MCF 10A (cell line): Measurements from ENCODE around the gene TRAPPC12. TPM values are rescaled to one million over a fixed set of nuclear protein-coding genes. Genes with fewer than 3 reads are reported as not detected.
"Not testable (repeated sequence)": the region's sequence is repeated elsewhere in the genome, so short reads cannot be mapped to it uniquely, and the experiment has no call there.

ENCODE experiments used
- BruUV-seq: library from RNA; stranded (reverse); fragments of 400-500 nt; replicated peaks from 2 replicates; lab custom pipeline; 2021; lab: Mats Ljungman, UMichigan
- CTCF ChIA-PET: fragments of 300-600 bp; sonication (Branson Sonifier 250); formaldehyde crosslinking; extraction: SDS; loops from one replicate; lab custom pipeline; 2021; ENCODE audit warnings: antibody characterized with exemption, inconsistent platforms; lab: Yijun Ruan, JAX
- POLR2A ChIA-PET: fragments of 300-600, 350-650 bp; sonication (Branson Sonifier 250); formaldehyde crosslinking; extraction: SDS; loops from one replicate; lab custom pipeline; 2020; ENCODE audit warnings: antibody characterized with exemption, inconsistent platforms; lab: Yijun Ruan, JAX
- DNase-seq: peaks from one replicate; pipeline ENCODE4 v3.0.0-alpha.2; 2018; ENCODE audit not compliant: unreplicated experiment
- H3K27ac Mint-ChIP-seq: one replicate; pipeline ENCODE4 v1.8.0; 2022; ENCODE audit warnings: mild to moderate bottlenecking, low read depth, mixed read lengths; ENCODE audit not compliant: unreplicated experiment
- H3K27me3 Mint-ChIP-seq: one replicate; pipeline ENCODE4 v1.8.0; 2022; ENCODE audit warnings: mixed read lengths; ENCODE audit not compliant: insufficient read depth, unreplicated experiment
- H3K36me3 Mint-ChIP-seq: one replicate; pipeline ENCODE4 v1.8.0; 2022; ENCODE audit warnings: mild to moderate bottlenecking, moderate library complexity, mixed read lengths; ENCODE audit not compliant: insufficient read depth, unreplicated experiment
- H3K4me1 Mint-ChIP-seq: one replicate; pipeline ENCODE4 v1.8.0; 2022; ENCODE audit warnings: mixed read lengths; ENCODE audit not compliant: insufficient read depth, unreplicated experiment
- H3K4me3 Mint-ChIP-seq: one replicate; pipeline ENCODE4 v1.8.0; 2022; ENCODE audit warnings: mild to moderate bottlenecking, moderate library complexity, mixed read lengths; ENCODE audit not compliant: unreplicated experiment
- H3K9me3 Mint-ChIP-seq: one replicate; pipeline ENCODE4 v1.8.0; 2022; ENCODE audit warnings: mixed read lengths; ENCODE audit not compliant: unreplicated experiment
- CTCF ChIP-seq: fragments of 200-600 bp; IDR thresholded peaks from one replicate; pipeline ENCODE4 v1.8.0; 2022; ENCODE audit warnings: antibody characterized with exemption, mild to moderate bottlenecking; ENCODE audit not compliant: unreplicated experiment
- intact Hi-C: fragments of 100-400 bp; cut with micrococcal nuclease; formaldehyde crosslinking; loops from 2 replicates; pipeline ENCODE4 v1.14.1; 2022
- total RNA-seq: library from RNA; stranded (reverse); gene quantifications from 2 replicates; pipeline ENCODE4 v1.2.3, GENCODE V29; 2022

TRAPPC12 gene
- total RNA-seq, 1 experiment from 2014 or later, result 84.4 TPM

- Mint-ChIP-seq H3K27me3 (no peaks in the 10 kb centered on the region), H3K9me3 (no peaks in the 10 kb centered on the region), H3K4me1 (no peaks in the 10 kb centered on the region), H3K4me3 (no peak overlapping the region), H3K27ac (no peak overlapping the region), H3K36me3 (peaks cover 18% of the 10 kb centered on the region)
- ChIA-PET CTCF (interaction anchor here (0.6 kb wide), 1 partner anchor 41 kb away, joined by 6 read pairs; no protein-coding TSS in a partner anchor), POLR2A (interaction anchor here (0.6 to 1.1 kb wide), 2 partner anchors 10 to 727 kb away, joined by 3 read pairs; no protein-coding TSS in a partner anchor)
- intact Hi-C loops, result no loop called here
- DNase-seq, result no peak
- no peak for TF ChIP-seq CTCF
- BruUV-seq, result no TSS peak
These were observed 111.8 kb downstream of the TRAPPC12 start for GRCh38 chr2:3491306-3491705.

DNA sequence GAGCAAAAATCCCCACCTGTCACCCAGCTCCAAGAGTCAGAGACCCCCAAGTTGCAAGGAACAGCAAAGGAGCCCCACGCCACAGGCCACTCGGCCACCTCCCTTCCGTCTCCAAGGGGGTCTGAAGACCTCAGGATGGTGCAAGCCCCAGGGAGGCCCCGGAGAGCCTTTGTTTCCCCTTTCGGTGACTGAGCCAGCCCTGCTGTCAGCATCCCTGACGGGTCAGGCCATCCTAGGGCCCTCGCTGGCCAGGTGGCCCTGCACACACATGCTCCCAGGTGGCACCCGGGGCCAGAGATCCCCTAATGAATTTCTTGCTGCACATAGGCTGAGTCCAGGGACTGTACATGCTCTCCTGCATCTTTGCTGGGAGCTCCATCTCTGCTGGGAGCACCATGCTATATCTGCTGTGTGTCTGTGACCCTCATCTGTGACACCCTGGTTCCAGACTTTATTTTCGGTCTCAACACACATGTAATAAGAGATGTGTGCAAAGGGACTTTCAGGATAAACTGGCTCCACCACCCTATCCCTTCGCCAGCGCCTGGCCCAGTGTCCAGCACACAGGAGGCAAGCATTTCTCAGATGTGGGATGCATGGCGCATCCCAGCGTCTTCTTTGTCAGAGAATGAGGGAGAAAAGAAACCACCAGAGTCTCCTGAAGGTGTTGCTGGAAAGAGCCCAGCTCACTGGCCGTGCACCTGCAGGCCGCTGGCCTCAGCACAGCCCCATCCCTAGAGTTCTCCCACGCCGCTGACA, 112.4 kb downstream of the TRAPPC12 start:
- no peak for TF ChIP-seq CTCF
- ChIA-PET CTCF (no interaction called here), POLR2A (interaction anchor here (1.1 kb wide), 1 partner anchor 11 kb away, joined by 3 read pairs; no protein-coding TSS in a partner anchor)
- Mint-ChIP-seq H3K27ac (no peak overlapping the region), H3K4me3 (no peak overlapping the region), H3K27me3 (no peaks in the 10 kb centered on the region), H3K36me3 (peaks cover 21% of the 10 kb centered on the region), H3K4me1 (no peaks in the 10 kb centered on the region), H3K9me3 (no peaks in the 10 kb centered on the region)
- no TSS peak for BruUV-seq
- intact Hi-C loops, result no loop called here
- DNase-seq, result no peak

DNA sequence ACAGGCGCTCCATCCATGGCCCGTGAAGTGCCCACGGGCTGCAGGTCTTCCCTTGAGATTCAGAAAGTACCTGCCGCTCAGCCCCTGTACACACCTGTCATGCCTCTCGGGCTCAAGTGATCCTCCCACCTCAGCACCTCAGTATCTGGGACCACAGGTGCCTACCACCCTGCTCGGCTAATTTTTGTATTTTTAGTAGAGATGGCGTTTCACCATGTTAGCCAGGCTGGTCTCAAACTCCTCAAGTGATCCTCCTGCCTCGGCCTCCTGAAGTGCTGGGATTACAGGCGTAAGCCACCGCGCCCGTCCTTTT, 112.9 kb downstream of the TRAPPC12 start:
- H3K36me3 Mint-ChIP-seq, result peaks cover 27% of the 10 kb centered on the region
- intact Hi-C loops, H3K27ac Mint-ChIP-seq, H3K9me3 Mint-ChIP-seq, DNase-seq, H3K4me3 Mint-ChIP-seq, H3K27me3 Mint-ChIP-seq, CTCF ChIA-PET, BruUV-seq, POLR2A ChIA-PET, H3K4me1 Mint-ChIP-seq: not testable (repeated sequence)

GRCh38 chr2:3492951-3493614, 113.6 kb downstream of the TRAPPC12 start:
- Mint-ChIP-seq H3K9me3 (no peaks in the 10 kb centered on the region), H3K4me1 (no peaks in the 10 kb centered on the region), H3K36me3 (peaks cover 33% of the 10 kb centered on the region), H3K4me3 (no peak overlapping the region), H3K27ac (no peak overlapping the region), H3K27me3 (no peaks in the 10 kb centered on the region)
- intact Hi-C loops, result no loop called here
- no TSS peak for BruUV-seq
- ChIA-PET POLR2A (interaction anchor here (0.5 to 1.0 kb wide), 3 partner anchors 10 to 23 kb away, joined by 3 to 5 read pairs (median 5); no protein-coding TSS in a partner anchor), CTCF (interaction anchor here (1.5 kb wide), 1 partner anchor 68 kb away, joined by 4 read pairs; no protein-coding TSS in a partner anchor)
- peak; percentile 73 for DNase-seq
- no peak for TF ChIP-seq CTCF
